ENCODE results near the gene NFATC2IP. TPM values are rescaled to one million over a fixed set of nuclear protein-coding genes. Genes with fewer than 3 reads are reported as not detected.

NFATC2IP gene
- total and polyA plus RNA-seq, 4 donors, result 5.8 to 17.6 (median 11.9) TPM

GRCh38 chr16:28964496-28964895 lies 13.8 kb downstream of the NFATC2IP start:
- 88% methylated on average over 2 of the region's 2 CpGs for WGBS
- peaks cover 10 to 42% (median 27%) of the 10 kb centered on the region in 4 donors for H3K36me3 ChIP-seq (ENCODE audit: control insufficient read depth in 4 of 4, insufficient read depth in 3 of 4, low read depth in 1 of 4, low read length in 3 of 4)

More at GRCh38 chr16:28964496-28964895, 13.8 kb downstream of the NFATC2IP start:
- H3K27me3 ChIP-seq (ENCODE audit: control insufficient read depth in 4 of 4, insufficient read depth in 4 of 4, low read length in 3 of 4), result no peaks in the 10 kb centered on the region
- no peaks in the 10 kb centered on the region for H3K4me1 ChIP-seq (ENCODE audit: control insufficient read depth in 4 of 4, insufficient read depth in 4 of 4, low read length in 3 of 4)
- DNase-seq (ENCODE audit: low spot score), result no peak
- H3K9me3 ChIP-seq (ENCODE audit: control insufficient read depth in 4 of 4, low read length in 3 of 4), result no peaks in the 10 kb centered on the region
- no peak overlapping the region for H3K9ac ChIP-seq (ENCODE audit: low read depth in 1 of 2, low read length in 2 of 2)
- no peak overlapping the region for H3K4me3 ChIP-seq (ENCODE audit: low read depth in 1 of 3, low read length in 3 of 3)
- TF ChIP-seq, protein P1, sequence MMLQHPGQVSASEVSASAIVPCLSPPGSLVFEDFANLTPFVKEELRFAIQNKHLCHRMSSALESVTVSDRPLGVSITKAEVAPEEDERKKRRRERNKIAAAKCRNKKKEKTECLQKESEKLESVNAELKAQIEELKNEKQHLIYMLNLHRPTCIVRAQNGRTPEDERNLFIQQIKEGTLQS (IDR thresholded peaks at IDR 0.05), result no peak
- no peak for TF ChIP-seq GABPA (IDR thresholded peaks at IDR 0.05 in 1 of 2, conservative IDR thresholded peaks at IDR 0.05 in 1 of 2)
- TF ChIP-seq JUND (IDR thresholded peaks at IDR 0.05), result no peak
- TF ChIP-seq RAD21 (IDR thresholded peaks at IDR 0.05), result no peak
- TF ChIP-seq SP1 (IDR thresholded peaks at IDR 0.05), result no peak
- TF ChIP-seq EGR1 (IDR thresholded peaks at IDR 0.05; ENCODE audit: low read depth in 2 of 2), result no peak
- no peak for TF ChIP-seq FOXA1 (IDR thresholded peaks at IDR 0.05)
- no peak for TF ChIP-seq YY1 (IDR thresholded peaks at IDR 0.05)
- no peak for TF ChIP-seq HNF4G (IDR thresholded peaks at IDR 0.05)
- no peak for TF ChIP-seq REST (IDR thresholded peaks at IDR 0.05)
- TF ChIP-seq, protein P2, sequence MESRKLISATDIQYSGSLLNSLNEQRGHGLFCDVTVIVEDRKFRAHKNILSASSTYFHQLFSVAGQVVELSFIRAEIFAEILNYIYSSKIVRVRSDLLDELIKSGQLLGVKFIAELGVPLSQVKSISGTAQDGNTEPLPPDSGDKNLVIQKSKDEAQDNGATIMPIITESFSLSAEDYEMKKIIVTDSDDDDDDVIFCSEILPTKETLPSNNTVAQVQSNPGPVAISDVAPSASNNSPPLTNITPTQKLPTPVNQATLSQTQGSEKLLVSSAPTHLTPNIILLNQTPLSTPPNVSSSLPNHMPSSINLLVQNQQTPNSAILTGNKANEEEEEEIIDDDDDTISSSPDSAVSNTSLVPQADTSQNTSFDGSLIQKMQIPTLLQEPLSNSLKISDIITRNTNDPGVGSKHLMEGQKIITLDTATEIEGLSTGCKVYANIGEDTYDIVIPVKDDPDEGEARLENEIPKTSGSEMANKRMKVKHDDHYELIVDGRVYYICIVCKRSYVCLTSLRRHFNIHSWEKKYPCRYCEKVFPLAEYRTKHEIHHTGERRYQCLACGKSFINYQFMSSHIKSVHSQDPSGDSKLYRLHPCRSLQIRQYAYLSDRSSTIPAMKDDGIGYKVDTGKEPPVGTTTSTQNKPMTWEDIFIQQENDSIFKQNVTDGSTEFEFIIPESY (IDR thresholded peaks at IDR 0.05), result no peak
- TF ChIP-seq NR2F2 (IDR thresholded peaks at IDR 0.05), result no peak
- TF ChIP-seq, protein P3, sequence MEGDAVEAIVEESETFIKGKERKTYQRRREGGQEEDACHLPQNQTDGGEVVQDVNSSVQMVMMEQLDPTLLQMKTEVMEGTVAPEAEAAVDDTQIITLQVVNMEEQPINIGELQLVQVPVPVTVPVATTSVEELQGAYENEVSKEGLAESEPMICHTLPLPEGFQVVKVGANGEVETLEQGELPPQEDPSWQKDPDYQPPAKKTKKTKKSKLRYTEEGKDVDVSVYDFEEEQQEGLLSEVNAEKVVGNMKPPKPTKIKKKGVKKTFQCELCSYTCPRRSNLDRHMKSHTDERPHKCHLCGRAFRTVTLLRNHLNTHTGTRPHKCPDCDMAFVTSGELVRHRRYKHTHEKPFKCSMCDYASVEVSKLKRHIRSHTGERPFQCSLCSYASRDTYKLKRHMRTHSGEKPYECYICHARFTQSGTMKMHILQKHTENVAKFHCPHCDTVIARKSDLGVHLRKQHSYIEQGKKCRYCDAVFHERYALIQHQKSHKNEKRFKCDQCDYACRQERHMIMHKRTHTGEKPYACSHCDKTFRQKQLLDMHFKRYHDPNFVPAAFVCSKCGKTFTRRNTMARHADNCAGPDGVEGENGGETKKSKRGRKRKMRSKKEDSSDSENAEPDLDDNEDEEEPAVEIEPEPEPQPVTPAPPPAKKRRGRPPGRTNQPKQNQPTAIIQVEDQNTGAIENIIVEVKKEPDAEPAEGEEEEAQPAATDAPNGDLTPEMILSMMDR (IDR thresholded peaks at IDR 0.05; ENCODE audit: low read depth, low read length, missing input control), result no peak
- H3K27ac ChIP-seq (ENCODE audit: low read depth in 1 of 2, low read length in 2 of 2), result no peak overlapping the region

All from liver (tissue), 9 donors.